K562 (cell line): Measurements from ENCODE around the gene C7orf57.

Experiments used
- ARNT ChIP-seq, 2 experiments: fragments of 450-650 bp; IDR thresholded peaks; 2 replicates each; pipeline ENCODE4 v1.6.1; 2016; ENCODE audit warnings: mild to moderate bottlenecking in 1 of 2
- CEBPB ChIP-seq: fragments of 450-650 bp; IDR thresholded peaks from 2 replicates; pipeline ENCODE4 v1.6.1; 2016; ENCODE audit warnings: missing genetic modification characterization, missing compliant biosample characterization
- FOXP4 ChIP-seq: sonication (generic); formaldehyde crosslinking; IDR thresholded peaks from 2 replicates; pipeline ENCODE4 v1.8.0; 2022; ENCODE audit warnings: mild to moderate bottlenecking, missing genetic modification reagents, borderline replicate concordance
- MCM7 ChIP-seq, 2 experiments: fragments of 450-650 bp; IDR thresholded peaks; 2 replicates each; pipeline ENCODE4 v1.6.1; 2016 to 2018
- ZNF407 ChIP-seq: fragments of 450-650 bp; IDR thresholded peaks from 2 replicates; pipeline ENCODE4 v1.6.1; 2016; ENCODE audit warnings: low read depth
- ZNF512 ChIP-seq: IDR thresholded peaks from 2 replicates; pipeline ENCODE4 v1.6.1; 2016; ENCODE audit warnings: missing genetic modification characterization, missing compliant biosample characterization

- no peak for TF ChIP-seq ZNF512 (tag)
- TF ChIP-seq FOXP4 (CRISPR knock-in tag): no peak
- TF ChIP-seq MCM7 (IDR thresholded peaks at IDR 0.05): no peak
- no peak for TF ChIP-seq CEBPB
- TF ChIP-seq ARNT (IDR thresholded peaks at IDR 0.05): no peak
- TF ChIP-seq ZNF407: no peak
These were observed 11.1 kb downstream of the C7orf57 start for GRCh38 chr7:48046458-48046857.
